H54 (cell line): Measurements from ENCODE around the gene CD300C.

ENCODE experiments used
- DNase-seq: peaks from one replicate; pipeline ENCODE4 v3.0.0; 2011; ENCODE audit warnings: low spot score, mixed read lengths; ENCODE audit not compliant: insufficient read length
- FAIRE-seq: peaks from 3 replicates; lab custom pipeline; 2011; peaks lifted over from hg19 to GRCh38; lab: Jason Lieb, UNC
- POLR2A ChIP-seq: IDR thresholded peaks from 2 replicates; pipeline ENCODE4 v1.6.1; 2011; ENCODE audit warnings: low read depth, mild to moderate bottlenecking, low read length

The CD300C gene

GRCh38 chr17:74549343-74549742 is 3.4 kb upstream of the CD300C start:
- FAIRE-seq (no peak), DNase-seq (no peak)
- TF ChIP-seq POLR2A, result no peak

- TF ChIP-seq POLR2A, result no peak
- DNase-seq, result peak; percentile 32
- FAIRE-seq, result no peak
Measured at GRCh38 chr17:74547736-74548135, 1.8 kb upstream of the CD300C start.

- FAIRE-seq, result no peak
- no peak for DNase-seq
- TF ChIP-seq POLR2A, result no peak
Measured at GRCh38 chr17:74547264-74547663, 1.3 kb upstream of the CD300C start.

- DNase-seq (no peak), FAIRE-seq (no peak)
- no peak for TF ChIP-seq POLR2A
Measured at GRCh38 chr17:74546586-74546985, 671 bp upstream of the CD300C start.

- no peak for FAIRE-seq
- no peak for DNase-seq
- no peak for TF ChIP-seq POLR2A
Measured at GRCh38 chr17:74544991-74545842, 698 bp downstream of the CD300C start.

- FAIRE-seq (no peak), DNase-seq (no peak)
- TF ChIP-seq POLR2A, result no peak
Measured at GRCh38 chr17:74543891-74544760, 1.8 kb downstream of the CD300C start.

- FAIRE-seq (no peak), DNase-seq (no peak)
- no peak for TF ChIP-seq POLR2A
Measured at GRCh38 chr17:74543406-74543805, 2.5 kb downstream of the CD300C start.

- no peak for DNase-seq
- TF ChIP-seq POLR2A, result no peak
- no peak for FAIRE-seq
Measured at GRCh38 chr17:74542727-74543383, 3.1 kb downstream of the CD300C start.

- DNase-seq (no peak), FAIRE-seq (no peak)
- TF ChIP-seq POLR2A, result no peak
Measured at GRCh38 chr17:74542166-74542565, 3.7 kb downstream of the CD300C start.

GRCh38 chr17:74541176-74542111 is 4.5 kb downstream of the CD300C start:
- DNase-seq (no peak), FAIRE-seq (no peak)
- TF ChIP-seq POLR2A, result no peak

- no peak for TF ChIP-seq POLR2A
- DNase-seq, result no peak
- no peak for FAIRE-seq
Measured at GRCh38 chr17:74539281-74539820, 6.6 kb downstream of the CD300C start.

- DNase-seq (no peak), FAIRE-seq (no peak)
- no peak for TF ChIP-seq POLR2A
Measured at GRCh38 chr17:74536890-74537289, 9.0 kb downstream of the CD300C start.
